ENCODE measurements around the gene MRPL36.

The MRPL36 gene

DNA sequence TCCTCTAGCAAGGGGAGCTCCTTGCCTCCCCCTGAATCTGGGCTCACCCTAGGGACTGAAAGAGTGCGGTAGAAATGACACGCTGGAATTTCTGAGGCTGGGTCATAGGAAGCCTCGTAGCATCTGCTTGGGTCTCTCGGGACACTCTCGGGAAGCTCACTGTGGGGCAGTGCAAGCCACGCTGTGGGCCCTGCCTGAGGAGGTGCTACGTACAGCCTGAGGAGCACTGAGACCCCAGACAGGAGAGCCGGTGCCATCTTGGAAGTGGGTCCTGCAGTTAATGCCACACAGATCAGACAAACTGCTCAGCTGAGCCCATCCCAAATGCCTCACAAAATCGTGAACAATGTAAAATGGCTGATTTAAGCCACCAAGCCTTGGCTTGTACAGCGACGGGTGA is 1.8 kb downstream of the MRPL36 start:
- no peak for DNase-seq (ENCODE audit: low spot score)
- H3K4me3 ChIP-seq: no peak overlapping the region
- no peak overlapping the region for H3K27ac ChIP-seq
- TF ChIP-seq, protein P1, sequence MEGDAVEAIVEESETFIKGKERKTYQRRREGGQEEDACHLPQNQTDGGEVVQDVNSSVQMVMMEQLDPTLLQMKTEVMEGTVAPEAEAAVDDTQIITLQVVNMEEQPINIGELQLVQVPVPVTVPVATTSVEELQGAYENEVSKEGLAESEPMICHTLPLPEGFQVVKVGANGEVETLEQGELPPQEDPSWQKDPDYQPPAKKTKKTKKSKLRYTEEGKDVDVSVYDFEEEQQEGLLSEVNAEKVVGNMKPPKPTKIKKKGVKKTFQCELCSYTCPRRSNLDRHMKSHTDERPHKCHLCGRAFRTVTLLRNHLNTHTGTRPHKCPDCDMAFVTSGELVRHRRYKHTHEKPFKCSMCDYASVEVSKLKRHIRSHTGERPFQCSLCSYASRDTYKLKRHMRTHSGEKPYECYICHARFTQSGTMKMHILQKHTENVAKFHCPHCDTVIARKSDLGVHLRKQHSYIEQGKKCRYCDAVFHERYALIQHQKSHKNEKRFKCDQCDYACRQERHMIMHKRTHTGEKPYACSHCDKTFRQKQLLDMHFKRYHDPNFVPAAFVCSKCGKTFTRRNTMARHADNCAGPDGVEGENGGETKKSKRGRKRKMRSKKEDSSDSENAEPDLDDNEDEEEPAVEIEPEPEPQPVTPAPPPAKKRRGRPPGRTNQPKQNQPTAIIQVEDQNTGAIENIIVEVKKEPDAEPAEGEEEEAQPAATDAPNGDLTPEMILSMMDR (IDR thresholded peaks at IDR 0.05): no peak

DNA sequence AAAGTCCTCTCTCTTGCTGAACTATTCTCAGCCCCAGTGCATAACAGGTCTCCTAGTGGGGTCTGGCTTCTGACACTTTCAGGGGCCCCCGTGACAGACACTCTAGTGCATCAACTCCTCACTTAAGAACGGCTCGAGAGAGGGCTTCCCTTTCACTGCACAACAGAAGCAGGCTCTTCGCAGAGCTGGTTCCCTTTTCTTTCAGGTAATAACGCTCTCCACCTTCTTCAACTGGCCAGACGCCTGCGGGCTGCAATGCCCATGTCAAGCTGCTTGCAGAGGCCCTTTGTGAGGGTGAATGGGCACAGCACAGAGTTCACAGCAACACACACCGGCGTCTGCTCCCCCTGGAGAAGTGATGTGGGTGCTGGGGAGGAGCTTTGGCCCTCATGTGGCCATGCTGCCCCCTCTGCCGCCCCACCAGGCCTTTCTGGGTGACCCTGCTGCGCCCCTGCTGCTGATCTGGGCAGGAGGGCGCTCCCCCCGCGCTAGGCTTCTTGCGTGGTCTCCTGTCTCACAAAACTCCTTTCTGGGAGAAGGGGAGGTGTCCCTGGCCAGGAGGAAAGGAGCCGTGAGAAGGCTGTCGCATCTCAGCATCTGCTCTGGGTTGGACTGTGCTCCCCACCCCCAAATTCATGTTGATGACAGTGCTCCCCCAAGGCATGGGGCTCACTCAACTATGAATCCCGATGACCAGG is 2.4 kb downstream of the MRPL36 start:
- DNase-seq (ENCODE audit: low spot score): no peak

DNA sequence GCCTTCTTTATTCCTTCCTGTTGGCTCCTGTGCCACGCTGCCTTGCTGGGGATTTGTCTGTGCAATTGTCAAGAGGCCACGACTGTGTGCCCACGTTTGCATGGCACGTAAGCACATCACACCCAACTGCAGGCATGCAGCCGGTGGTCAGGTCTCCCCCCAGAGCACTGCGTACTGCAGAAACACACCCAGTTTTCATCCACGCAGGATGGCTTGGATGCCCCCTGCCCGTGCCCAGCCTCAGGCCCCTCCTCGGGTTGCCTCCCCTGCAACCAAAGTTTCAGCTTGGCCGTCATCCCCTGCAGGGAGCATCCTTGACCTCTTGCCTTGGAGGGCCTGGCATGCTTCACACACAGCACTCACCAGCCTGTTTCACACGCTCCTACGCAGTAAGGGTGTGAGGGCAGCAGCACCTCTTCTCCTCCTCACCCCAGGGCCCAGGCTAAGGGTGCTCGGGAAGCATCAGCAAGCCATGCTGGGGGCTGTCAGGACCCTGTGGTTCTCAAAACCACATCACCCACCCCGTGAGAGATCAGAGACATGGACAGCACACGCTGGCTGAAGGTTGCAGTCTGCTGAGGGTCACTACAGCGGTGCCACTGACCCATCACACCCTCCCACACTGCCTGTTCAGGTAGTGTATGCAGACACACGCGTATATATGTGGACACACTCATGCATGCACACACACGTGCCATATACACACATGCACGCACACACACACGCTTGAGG is 3.1 kb downstream of the MRPL36 start:
- Histone ChIP-seq H3K4me3 (no peak overlapping the region), H3K27ac (no peak overlapping the region)
- TF ChIP-seq, protein P1 (IDR thresholded peaks at IDR 0.05): no peak
- DNase-seq (ENCODE audit: low spot score): no peak

More for the DNA sequence above, 2.4 kb downstream of the MRPL36 start:
- TF ChIP-seq, protein P1 (IDR thresholded peaks at IDR 0.05): no peak
- Histone ChIP-seq H3K4me3 (no peak overlapping the region), H3K27ac (no peak overlapping the region)

DNA sequence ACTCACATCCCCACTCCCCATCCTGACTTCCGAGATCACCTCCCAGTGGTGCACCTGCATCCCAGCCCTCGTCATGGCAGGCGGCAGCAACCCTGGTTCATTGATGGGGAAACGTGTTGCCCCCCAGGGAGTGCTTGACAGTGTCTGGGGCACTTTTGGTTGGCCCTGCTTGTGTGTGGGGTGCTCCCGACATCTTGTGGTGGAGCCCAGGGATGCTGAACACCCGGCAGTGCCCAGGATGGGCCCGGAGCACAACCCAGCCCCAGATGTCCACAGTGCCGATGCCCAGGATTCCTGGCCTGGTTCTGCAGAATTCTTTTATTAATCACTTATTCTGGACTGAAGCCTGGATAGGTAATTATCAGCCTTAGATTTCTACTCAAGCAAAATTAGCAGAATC is 3.7 kb downstream of the MRPL36 start:
- Histone ChIP-seq H3K27ac (no peak overlapping the region), H3K4me3 (no peak overlapping the region)
- no peak for DNase-seq (ENCODE audit: low spot score)
- TF ChIP-seq, protein P1 (IDR thresholded peaks at IDR 0.05): no peak

DNA sequence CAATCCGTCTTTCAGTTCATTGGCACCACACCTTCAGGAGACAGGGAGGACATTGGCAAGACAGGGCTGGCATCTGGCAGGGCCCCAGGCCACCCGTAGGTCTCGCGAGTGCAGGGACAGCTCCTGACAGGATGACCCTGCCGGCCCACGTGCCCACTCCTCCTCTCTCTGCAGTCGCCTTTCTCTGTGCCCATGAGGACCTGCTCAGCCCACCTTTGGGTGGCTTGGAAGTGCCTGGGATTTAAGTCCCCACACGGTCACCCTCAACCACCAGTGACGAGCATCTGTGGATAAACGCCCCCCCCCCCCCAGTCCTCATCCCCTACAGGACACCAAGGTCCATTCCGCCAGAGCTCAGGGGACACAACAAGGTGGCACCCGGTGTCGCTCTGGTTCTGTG is 4.1 kb downstream of the MRPL36 start:
- no peak for DNase-seq (ENCODE audit: low spot score)
- TF ChIP-seq, protein P1 (IDR thresholded peaks at IDR 0.05): no peak
- H3K27ac ChIP-seq: no peak overlapping the region
- H3K4me3 ChIP-seq: no peak overlapping the region

DNA sequence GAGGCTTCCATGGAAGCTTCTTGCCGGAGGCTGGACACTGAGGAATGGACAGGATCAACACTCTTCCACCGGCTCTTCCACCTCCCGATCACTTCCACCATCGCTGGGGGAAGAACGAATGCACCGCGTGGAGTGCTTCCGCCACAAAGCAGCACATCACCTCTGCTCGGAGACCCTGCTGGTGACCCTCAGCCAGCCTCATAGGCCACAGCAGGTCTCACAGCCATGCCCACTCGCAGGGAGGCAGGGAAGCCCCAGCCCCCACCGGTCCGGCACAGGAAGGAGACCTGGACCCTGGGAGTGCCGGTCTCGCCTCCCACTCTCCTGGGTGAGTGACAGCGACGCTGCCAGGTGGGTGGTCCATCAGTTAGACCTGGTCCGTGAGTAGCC is 4.7 kb downstream of the MRPL36 start:
- H3K27ac ChIP-seq: no peak overlapping the region
- DNase-seq (ENCODE audit: low spot score): no peak
- H3K4me3 ChIP-seq: no peak overlapping the region
- TF ChIP-seq, protein P1 (IDR thresholded peaks at IDR 0.05): no peak

Measured in coronary artery (tissue), 2 donors.